Common myeloid progenitor, CD34-positive (primary cell): ENCODE results near the gene PAH.

Experiments
- CTCF ChIA-PET: fragments of 350-600 bp; sonication (Branson Sonifier 250); formaldehyde crosslinking; loops from one replicate; lab custom pipeline; 2021; ENCODE audit warnings: antibody characterized with exemption; lab: Charles Lee
- POLR2A ChIA-PET: fragments of 350-600 bp; sonication (Branson Sonifier 250); formaldehyde crosslinking; loops from one replicate; lab custom pipeline; 2021; ENCODE audit warnings: antibody characterized with exemption; lab: Charles Lee
- DNase-seq, 3 donors: peaks; one replicate each; pipeline versions ENCODE4 v3.0.0 to v3.0.0-alpha.2; 2013
- H3K27ac ChIP-seq, 2 experiments: 1 replicate in 1 of 2; 2 replicates in 1 of 2; pipeline ENCODE4 v1.7.0; 2013; ENCODE audit warnings: inconsistent platforms in 2 of 2, low read length in 2 of 2, mild to moderate bottlenecking in 2 of 2, low read depth in 1 of 2, moderate library complexity in 1 of 2; ENCODE audit not compliant: severe bottlenecking in 2 of 2, insufficient read depth in 1 of 2, poor library complexity in 1 of 2
- H3K27me3 ChIP-seq, 5 experiments: replicated peaks in 2 of 5; 1 replicate in 3 of 5; 2 replicates in 2 of 5; pipeline versions ENCODE4 v1.6.1 to v1.7.0; 2013; ENCODE audit warnings: low read length in 4 of 5, mild to moderate bottlenecking in 2 of 5, moderate library complexity in 2 of 5, inconsistent platforms in 1 of 5; ENCODE audit not compliant: insufficient read depth in 5 of 5, control insufficient read depth in 4 of 5
- H3K36me3 ChIP-seq, 4 experiments: 1 replicate in 2 of 4; 2 replicates in 2 of 4; pipeline versions ENCODE4 v1.6.1 to v1.7.0; 2013; ENCODE audit warnings: low read length in 3 of 4, control low read depth in 1 of 4, mild to moderate bottlenecking in 1 of 4; ENCODE audit not compliant: control insufficient read depth in 4 of 4, insufficient read depth in 4 of 4
- H3K4me1 ChIP-seq, 4 experiments: 1 replicate in 3 of 4; 2 replicates in 1 of 4; pipeline versions ENCODE4 v1.6.1 to v1.7.1; 2013; ENCODE audit warnings: low read length in 3 of 4, mild to moderate bottlenecking in 3 of 4, control low read depth in 1 of 4, inconsistent platforms in 1 of 4, moderate library complexity in 1 of 4; ENCODE audit not compliant: control insufficient read depth in 4 of 4, insufficient read depth in 4 of 4; ENCODE audit errors: control extremely low read depth in 1 of 4
- H3K4me3 ChIP-seq, 7 experiments: 1 replicate in 4 of 7; 2 replicates in 3 of 7; pipeline versions ENCODE4 v1.5.1 to v1.7.0; 2013; ENCODE audit warnings: mild to moderate bottlenecking in 7 of 7, low read length in 6 of 7, moderate library complexity in 6 of 7, inconsistent platforms in 2 of 7, low read depth in 2 of 7, control low read depth in 1 of 7; ENCODE audit not compliant: insufficient read depth in 4 of 7, control insufficient read depth in 1 of 7; ENCODE audit errors: extremely low read depth in 1 of 7
- H3K9me3 ChIP-seq, 5 experiments: 1 replicate in 4 of 5; 2 replicates in 1 of 5; pipeline versions ENCODE4 v1.6.1 to v1.7.1; 2013; ENCODE audit warnings: low read length in 4 of 5, mild to moderate bottlenecking in 2 of 5, inconsistent platforms in 1 of 5, low read depth in 1 of 5, moderate library complexity in 1 of 5; ENCODE audit not compliant: control insufficient read depth in 4 of 5, insufficient read depth in 2 of 5; ENCODE audit errors: control extremely low read depth in 1 of 5
- WGBS: methylation state at CpG from one replicate; pipeline ENCODE4 v1.1.5; 2013; ENCODE audit not compliant: insufficient coverage; 5-methylcytosine and 5-hydroxymethylcytosine counted together

Gene PAH

GRCh38 chr12:102812344-102812743 is 104.7 kb downstream of the PAH start:
- WGBS = 43% methylated on average over 2 of the region's 8 CpGs
- Histone ChIP-seq H3K4me1 (no peaks in the 10 kb centered on the region), H3K9me3 (no peaks in the 10 kb centered on the region), H3K4me3 (no peak overlapping the region), H3K27ac (no peak overlapping the region), H3K27me3 (peaks cover 0 to 13% (median 10%) of the 10 kb centered on the region in 5 experiments), H3K36me3 (no peaks in the 10 kb centered on the region)
- ChIA-PET CTCF (interaction anchor here (1.8 to 2.1 kb wide), 2 partner anchors 10 to 44 kb away, joined by 4 to 6 read pairs; no protein-coding TSS in a partner anchor), POLR2A (no interaction called here)
- no peak for DNase-seq

DNA sequence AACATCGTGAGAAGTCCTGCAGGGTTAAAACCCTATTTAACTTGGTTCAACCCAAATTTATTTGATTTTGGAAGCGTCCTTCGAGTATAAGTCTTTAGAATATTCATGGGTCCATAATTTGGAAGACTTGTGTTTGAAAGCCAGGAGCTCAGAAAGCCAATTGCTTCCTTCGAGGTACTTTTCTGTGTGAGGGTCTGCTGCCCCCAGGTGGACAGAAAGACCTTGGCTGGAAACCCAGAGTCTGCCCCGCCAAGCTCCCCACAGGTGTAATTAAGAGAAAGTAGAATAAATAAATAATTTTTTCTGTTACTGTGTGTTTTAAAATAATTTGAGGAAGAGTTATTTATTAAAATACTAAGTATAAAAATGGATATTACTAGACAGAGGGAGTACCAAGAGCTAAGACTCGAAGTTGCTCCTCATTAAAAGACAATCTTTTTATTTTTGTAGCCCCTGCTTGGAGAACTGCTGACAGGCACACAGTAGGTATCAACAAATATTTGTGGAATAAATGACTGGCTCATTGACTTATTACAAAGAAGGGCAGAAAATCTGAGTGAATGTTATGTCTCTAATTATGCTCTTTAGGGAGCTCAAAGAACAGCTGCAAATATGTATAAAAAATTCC is 105.8 kb downstream of the PAH start:
- H3K27me3 ChIP-seq = peaks cover 0 to 13% (median 10%) of the 10 kb centered on the region in 5 experiments
- peak; percentile 14 to 55 (median 37) for DNase-seq
- WGBS = 0% methylated on average over 1 of the region's 6 CpGs
- H3K36me3 ChIP-seq = no peaks in the 10 kb centered on the region
- no peak overlapping the region for H3K27ac ChIP-seq
- H3K4me1 ChIP-seq = no peaks in the 10 kb centered on the region
- ChIA-PET CTCF (interaction anchor here (0.6 to 2.5 kb wide), 9 partner anchors 8 to 1535 kb away, joined by 3 to 9 read pairs (median 3); no protein-coding TSS in a partner anchor), POLR2A (no interaction called here)
- H3K4me3 ChIP-seq = no peak overlapping the region
- no peaks in the 10 kb centered on the region for H3K9me3 ChIP-seq

GRCh38 chr12:102808412-102808811 is 108.6 kb downstream of the PAH start:
- ChIA-PET POLR2A (no interaction called here), CTCF (no interaction called here)
- DNase-seq = no peak
- no peak overlapping the region for H3K4me3 ChIP-seq
- no peak overlapping the region for H3K27ac ChIP-seq
- peaks cover 0 to 12% (median 8%) of the 10 kb centered on the region in 5 experiments for H3K27me3 ChIP-seq
- no peaks in the 10 kb centered on the region for H3K9me3 ChIP-seq
- H3K4me1 ChIP-seq = no peaks in the 10 kb centered on the region
- H3K36me3 ChIP-seq = no peaks in the 10 kb centered on the region
- WGBS = 85% methylated on average over 2 of the region's 3 CpGs

DNA sequence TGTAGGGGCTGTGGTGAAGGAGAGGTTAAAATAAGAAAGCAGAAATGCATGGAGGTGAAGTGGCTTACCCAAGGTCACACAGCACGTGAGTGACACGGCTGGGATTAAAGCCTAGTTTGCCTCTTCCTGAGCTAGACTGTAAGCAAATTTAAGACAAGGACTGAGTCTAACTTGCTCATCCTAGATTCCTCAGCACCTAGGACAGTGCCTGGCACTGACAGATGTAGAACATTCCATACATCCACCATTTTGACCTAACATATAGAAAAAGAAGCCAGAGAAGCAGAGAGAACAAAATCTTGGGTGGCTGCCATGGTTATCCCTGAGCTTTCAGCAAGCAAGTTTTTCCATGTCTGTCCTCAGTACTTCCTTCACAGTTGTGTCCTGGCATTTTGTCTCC is 110.5 kb downstream of the PAH start:
- POLR2A ChIA-PET = no interaction called here
- DNase-seq = no peak
- no peak overlapping the region for H3K4me3 ChIP-seq
- no peak overlapping the region for H3K27ac ChIP-seq
- H3K27me3 ChIP-seq = peaks cover 0 to 3% (median 0%) of the 10 kb centered on the region in 5 experiments
- no peaks in the 10 kb centered on the region for H3K4me1 ChIP-seq
- H3K36me3 ChIP-seq = no peaks in the 10 kb centered on the region
- no peaks in the 10 kb centered on the region for H3K9me3 ChIP-seq
- CTCF ChIA-PET = interaction anchor here (1.2 kb wide), 1 partner anchor 12 kb away, joined by 3 read pairs; no protein-coding TSS in a partner anchor
- 100% methylated on average over 2 of the region's 2 CpGs for WGBS

DNA sequence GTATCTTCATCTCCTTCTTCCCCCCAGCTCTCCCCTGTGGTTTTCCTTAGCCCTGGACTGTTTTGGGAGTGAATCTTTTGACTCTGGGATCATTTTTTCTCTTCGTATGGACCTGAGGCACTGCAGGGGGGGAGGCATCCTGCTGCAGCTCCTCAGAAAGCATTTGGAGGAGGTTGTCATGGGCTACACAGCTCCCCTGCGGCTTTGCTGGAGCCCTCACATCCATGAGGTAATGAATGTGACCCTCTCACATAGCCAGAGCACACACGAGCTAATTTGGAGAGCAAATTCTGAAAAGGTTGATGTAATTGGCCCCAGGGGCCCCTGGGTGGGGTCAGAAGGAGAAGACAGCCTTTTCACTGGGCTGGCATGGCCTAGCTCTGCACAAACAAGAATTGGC is 110.9 kb downstream of the PAH start:
- Histone ChIP-seq H3K27ac (no peak overlapping the region), H3K4me3 (no peak overlapping the region), H3K9me3 (no peaks in the 10 kb centered on the region), H3K4me1 (no peaks in the 10 kb centered on the region), H3K27me3 (no peaks in the 10 kb centered on the region), H3K36me3 (no peaks in the 10 kb centered on the region)
- no peak for DNase-seq
- CTCF ChIA-PET = interaction anchor here (1.2 kb wide), 2 partner anchors 10 to 11 kb away, joined by 3 to 4 read pairs; no protein-coding TSS in a partner anchor
- WGBS = 54% methylated on average over 2 of the region's 3 CpGs
- POLR2A ChIA-PET = no interaction called here

DNA sequence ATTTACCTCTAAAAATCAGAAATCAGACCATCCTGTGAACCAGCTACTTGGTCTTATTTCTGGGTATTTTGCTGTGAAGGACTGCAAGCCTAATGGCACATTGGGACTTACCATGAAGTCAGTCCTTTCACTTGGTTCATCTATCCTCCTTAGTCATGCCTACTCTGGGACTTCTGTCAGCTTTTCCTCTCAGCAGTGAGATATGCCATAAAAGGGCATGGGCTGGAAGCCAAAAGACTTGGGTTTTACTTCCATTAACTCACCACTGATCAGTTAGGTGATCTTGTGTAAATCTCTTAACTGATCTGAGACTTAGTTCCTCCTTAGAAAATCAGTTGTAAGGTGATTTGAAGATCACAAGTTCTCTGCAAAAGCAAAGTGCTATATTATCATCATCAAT is 116.5 kb downstream of the PAH start:
- no peaks in the 10 kb centered on the region for H3K9me3 ChIP-seq
- no peak overlapping the region for H3K4me3 ChIP-seq
- no peak overlapping the region for H3K27ac ChIP-seq
- ChIA-PET POLR2A (no interaction called here), CTCF (no interaction called here)
- no peaks in the 10 kb centered on the region for H3K27me3 ChIP-seq
- no peaks in the 10 kb centered on the region for H3K4me1 ChIP-seq
- no peak for DNase-seq
- H3K36me3 ChIP-seq = no peaks in the 10 kb centered on the region

DNA sequence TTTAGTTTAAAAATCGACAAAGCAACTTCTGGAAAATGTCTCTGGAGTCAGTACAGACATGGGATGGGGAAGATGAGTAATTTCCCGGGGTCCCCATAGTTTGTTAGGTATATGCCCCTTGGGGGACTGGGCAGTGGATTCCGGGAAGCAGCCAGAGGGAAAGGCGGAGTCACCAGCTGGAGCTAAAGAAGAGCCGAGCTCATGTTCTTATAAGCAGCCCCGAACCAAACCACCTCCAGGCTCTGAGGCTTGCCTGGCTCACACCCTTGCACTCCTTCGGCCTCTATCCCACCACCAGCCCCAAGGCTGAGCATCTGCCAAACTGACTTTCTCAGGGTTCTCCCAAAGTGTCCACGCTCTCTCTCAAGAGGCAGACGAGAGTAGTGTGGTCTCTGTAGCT is 117.8 kb downstream of the PAH start:
- POLR2A ChIA-PET = no interaction called here
- 84% methylated on average over 8 of the region's 9 CpGs for WGBS

More for the DNA sequence above, 117.8 kb downstream of the PAH start:
- H3K36me3 ChIP-seq = no peaks in the 10 kb centered on the region
- no peak for DNase-seq
- H3K9me3 ChIP-seq = no peaks in the 10 kb centered on the region
- H3K27ac ChIP-seq = no peak overlapping the region
- H3K27me3 ChIP-seq = no peaks in the 10 kb centered on the region
- H3K4me1 ChIP-seq = no peaks in the 10 kb centered on the region
- no peak overlapping the region for H3K4me3 ChIP-seq
- CTCF ChIA-PET = interaction anchor here (0.8 kb wide), 1 partner anchor 23 kb away, joined by 3 read pairs; no protein-coding TSS in a partner anchor
